ENCODE measurements around the gene ZNF414.

Gene ZNF414

DNA sequence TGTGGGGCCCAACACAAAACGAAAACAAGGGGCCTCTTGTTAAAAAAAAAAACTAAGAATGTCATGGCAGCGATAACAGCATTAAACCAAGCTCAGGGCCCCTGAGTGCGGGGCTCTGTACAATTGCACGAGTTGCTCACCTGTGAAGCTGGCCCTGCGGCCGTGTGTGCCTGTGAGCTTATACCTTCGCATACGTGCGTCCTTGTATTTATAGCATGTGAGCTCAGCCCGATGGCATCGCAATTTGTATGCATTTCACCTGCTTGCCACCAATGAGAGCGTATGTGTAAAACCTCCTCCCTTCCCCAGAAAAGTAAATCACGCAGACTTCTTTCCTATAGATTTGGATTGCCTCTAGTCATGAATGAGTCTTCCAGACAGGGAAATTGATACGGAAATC is 52.1 kb downstream of the ZNF414 start:
- no peak for DNase-seq

GRCh38 chr19:8461376-8461775 is 52.6 kb downstream of the ZNF414 start:
- no peak for DNase-seq

- DNase-seq, result no peak
Observed at GRCh38 chr19:8460516-8461298, 53.3 kb downstream of the ZNF414 start.
